ENCODE data around the gene SLC25A25.
"Not testable (repeated sequence)": the region's sequence is repeated elsewhere in the genome, so short reads cannot be mapped to it uniquely, and the experiment has no call there.

SLC25A25 gene

DNA sequence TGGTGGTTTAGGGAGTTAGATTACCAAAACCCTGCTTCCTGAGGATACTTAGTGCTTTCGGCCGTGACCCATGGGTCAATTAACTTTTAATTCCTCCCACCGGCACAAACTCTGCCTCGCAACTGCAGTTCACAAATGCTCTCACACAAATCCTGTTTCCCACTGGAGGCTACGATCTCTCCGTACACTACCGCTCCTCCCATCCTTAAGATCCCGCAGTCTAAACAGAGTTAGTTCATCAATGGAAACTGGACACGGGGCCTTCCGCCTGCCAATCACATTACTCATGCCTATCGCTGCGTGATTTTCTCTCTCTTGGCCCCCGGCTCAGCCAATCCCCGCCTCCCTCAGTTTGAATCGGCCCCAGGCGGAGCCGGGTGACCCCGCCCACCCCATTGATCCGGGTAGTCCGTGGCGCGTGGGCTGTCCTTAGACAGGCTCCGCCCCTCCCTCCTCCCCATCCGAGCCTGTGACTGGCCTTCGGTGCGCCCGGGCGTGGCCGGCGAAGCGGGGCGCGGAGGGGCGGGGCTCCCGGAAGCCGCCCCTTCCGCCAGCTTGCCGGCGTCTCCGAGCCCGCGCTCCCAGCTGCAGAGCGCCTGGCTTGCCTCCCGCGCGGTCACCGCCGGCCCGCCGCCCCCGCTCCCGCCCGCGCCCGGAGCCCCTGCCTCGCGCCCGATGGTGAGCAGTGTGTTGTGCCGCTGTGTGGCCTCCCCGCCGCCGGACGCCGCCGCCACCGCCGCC is at the start of gene SLC25A25:
Gene SLC25A25 (plus strand): TSS at position 588 of the 741 bp plus-strand sequence. CDS start 88 bp downstream, at position 676.
- DNase-seq, result peak; percentile 100

DNA sequence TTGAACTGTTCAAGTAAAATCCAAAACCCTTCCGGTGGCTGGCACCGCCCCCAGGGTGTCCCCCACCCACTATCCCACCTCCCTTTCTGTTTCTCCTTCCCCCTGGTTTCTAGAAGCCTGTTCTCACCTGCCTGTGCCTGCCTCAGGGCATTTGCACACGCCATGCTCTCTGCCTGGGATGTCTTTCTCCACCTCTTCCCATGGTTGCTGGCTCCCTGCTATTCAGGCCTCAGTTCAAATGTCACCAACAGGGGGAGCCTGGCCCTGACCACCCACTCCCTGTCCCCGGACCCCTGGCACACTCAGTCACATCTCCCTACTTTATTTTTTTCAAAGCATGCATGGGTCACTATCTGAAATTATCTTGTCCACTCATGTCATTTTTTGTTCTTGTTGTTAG is 47.3 kb upstream of the SLC25A25 start:
- no peak for DNase-seq

DNA sequence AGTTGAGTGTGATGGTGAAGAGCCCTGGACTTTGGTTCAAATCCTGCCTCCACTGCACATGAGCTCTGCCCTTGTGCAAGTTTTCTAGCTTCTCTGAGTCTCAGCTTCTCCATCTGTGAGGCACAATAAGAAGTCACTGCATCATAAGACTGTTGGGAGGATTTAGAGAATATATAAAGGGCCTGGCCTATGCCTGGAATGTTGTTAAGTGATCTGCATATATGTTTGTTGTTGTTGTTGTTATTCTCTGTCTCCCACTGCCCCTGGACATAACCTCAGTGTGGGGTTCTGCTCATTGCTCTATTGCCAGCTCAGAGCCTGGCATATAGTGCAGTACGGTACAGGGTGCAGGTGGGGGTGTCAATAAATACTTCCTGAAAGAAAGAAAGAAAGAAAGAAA is 46.9 kb upstream of the SLC25A25 start:
- DNase-seq, result no peak

DNA sequence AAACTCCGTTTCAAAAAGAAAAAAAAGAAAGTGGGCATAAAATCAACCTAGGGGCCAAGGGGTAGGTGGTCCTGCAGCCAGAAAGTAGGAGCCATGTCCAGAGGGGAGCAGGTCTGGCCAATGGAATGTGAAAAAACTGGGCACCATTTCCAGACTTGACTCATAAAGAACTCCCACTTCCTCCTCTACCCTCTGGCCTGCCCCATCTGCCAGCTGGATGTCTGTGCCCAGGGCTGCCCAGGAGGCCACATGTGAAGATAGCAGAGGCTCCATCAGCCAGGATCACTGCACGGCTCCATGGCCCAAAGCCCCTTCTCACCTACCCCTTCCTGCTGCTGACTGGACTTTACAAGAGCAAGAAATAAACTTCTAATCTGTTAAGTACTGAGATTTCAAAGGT is 45.1 kb upstream of the SLC25A25 start:
- no peak for DNase-seq

DNA sequence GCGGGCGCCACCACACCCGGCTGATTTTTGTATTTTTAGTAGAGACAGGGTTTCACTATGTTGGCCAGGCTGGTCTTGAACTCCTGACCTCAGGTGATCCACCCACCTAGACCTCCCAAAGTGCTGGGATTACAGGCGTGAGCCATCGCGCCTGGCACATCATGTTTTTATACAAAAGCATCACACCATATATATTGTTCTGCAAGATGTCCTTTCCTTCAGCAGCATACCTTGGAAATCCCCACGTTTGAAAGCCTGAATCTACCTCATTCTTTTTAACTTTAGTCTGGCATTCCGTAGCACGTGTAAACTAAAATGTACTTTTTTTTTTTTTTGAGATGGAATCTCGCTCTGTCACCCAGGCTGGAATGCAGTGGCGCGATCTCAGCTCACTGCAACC is 44.4 kb upstream of the SLC25A25 start:
- not testable (repeated sequence) for DNase-seq

DNA sequence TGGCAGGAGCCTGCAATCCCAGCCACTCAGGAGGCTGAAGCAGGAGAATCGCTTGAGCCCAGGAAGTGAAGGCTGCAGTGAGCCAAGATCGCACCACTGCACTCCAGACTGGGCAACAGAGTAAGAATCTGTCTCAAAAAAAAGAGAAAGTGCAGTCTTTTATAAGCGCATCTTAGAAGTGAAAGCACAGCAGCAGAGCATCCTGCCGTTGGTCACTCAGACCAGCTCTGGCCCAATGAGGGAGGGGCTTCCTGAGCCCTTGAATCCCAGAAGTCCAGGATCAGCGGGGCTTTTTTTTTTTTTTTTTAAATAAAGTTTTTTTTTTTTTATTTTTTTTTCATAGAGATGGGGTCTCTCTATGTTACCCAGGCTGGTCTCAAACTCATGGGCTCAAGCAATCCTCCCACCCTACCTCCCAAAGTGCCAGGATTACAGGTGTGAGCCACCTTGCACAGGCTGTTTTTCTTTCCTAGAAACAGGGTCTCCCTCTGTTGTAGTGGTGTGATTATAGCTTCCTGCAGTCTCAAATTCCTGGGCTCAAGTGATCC is 43.2 kb upstream of the SLC25A25 start:
- no peak for DNase-seq

DNA sequence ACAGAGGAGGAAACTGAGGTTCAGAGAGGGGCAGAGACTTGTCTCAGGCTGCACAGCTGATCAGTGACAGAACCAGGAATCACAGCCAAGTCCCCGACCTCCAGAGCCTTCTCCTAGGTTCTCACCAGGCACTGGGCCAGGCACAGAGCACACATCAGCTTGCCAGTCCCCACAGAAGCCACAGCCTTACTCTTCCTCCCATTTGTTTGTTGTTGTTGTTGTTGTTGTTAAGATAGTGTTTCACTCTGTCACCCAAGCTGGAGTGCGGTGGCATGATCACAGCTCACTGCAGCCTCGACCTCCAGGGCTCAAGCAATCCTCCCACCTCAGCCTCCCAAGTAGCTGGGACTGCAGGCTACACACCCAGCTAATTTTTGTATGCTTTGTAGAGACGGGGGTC is 42.3 kb upstream of the SLC25A25 start:
- DNase-seq, result peak; percentile 40

DNA sequence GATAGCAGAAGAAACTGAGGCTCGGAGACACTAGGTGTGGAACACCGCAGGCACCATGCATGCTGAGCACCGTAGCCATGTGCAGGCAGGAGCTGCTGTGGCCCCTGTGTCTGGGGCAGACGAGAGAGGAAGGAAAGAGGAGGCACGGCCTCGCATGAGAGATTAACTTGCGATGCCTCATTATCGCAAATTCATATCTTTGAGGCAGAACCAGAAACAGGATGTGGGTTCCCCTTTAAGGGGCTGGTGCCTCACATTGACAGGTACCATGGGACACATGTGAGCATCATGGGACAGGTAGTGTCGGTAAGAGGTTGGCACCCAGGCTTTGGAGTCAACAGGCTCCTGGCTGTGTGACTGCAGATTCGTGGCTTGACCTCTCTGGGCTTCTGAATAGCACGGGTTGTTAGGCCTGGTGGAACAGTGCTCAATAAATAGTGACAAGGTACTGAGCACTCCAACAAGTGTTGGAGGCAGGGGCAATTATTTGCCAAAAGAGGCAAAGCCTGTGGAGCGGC is 41.7 kb upstream of the SLC25A25 start:
- peak; percentile 88 for DNase-seq

DNA sequence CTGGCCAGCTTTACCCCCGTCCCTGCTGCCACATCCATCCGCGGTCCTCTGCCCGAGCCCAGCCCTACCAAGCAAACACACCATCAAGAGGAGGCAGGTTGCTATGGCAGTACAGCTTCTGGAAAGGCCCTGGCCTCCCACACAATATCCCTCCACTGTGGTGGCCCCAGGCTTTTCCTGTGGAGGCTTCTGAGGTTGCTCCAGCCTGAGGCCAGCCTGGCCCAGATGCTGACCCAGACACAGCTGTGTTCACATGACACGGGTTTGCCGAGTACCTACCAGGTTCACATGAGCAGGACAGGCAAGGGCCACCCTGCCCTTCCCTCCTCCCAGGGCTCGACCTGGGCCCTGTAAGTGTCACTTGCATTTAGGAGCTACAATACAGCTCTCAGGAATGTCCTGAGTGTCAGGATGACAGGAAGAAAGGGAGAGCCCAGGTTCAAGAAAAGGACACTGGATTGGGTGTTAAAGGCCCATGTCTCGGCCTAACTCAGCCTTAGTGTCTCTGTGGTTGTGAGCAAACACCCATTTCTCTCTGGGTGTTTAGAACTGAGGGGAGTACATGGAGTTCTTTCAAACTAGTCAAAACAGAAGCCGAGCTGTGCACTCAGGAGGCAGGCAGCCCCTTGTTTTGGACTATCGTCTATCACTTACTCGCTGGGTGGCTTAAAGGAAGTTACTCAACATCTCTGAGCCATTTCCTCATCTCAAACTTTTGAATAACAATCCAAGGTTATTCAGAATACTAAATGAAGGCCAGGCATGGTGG is 41.1 kb upstream of the SLC25A25 start:
- peak; percentile 86 for DNase-seq

DNA sequence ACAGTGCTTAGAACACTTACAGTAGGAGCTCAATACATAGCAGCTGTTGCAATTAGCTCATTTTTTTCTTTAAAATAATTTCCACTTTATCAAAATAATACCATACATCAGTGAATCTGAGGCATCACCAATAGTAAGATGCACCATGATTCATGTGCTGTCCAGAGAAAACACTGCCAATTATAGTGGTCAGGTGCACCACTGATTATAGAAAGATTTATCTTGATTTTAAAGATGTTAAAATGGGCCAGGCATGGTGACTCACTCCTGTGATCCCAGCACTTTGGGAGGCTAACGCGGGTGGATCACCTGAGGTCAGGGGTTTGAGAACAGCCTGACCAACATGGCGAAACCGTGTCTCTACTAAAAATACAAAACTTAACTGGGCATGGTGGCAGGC is 40.3 kb upstream of the SLC25A25 start:
- no peak for DNase-seq

DNA sequence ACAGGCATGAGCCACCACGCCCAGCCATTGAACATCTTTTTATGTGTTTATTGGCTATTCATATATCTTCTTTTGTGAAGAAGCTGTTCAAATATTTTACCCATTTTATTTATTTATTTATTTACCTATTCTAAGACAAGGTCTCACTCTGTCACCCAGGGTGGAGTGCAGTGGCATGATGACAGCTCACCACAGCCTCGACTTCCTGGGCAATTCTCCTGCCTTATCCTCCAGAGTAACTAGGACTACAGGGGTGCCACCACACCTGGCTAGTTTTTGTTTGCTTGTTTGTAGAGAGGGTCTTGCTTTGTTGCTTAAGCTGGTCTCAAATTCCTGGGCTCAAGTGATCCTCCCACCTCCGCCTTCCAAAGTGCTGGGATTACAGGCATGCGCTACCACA is 34.4 kb upstream of the SLC25A25 start:
- DNase-seq, result no peak

DNA sequence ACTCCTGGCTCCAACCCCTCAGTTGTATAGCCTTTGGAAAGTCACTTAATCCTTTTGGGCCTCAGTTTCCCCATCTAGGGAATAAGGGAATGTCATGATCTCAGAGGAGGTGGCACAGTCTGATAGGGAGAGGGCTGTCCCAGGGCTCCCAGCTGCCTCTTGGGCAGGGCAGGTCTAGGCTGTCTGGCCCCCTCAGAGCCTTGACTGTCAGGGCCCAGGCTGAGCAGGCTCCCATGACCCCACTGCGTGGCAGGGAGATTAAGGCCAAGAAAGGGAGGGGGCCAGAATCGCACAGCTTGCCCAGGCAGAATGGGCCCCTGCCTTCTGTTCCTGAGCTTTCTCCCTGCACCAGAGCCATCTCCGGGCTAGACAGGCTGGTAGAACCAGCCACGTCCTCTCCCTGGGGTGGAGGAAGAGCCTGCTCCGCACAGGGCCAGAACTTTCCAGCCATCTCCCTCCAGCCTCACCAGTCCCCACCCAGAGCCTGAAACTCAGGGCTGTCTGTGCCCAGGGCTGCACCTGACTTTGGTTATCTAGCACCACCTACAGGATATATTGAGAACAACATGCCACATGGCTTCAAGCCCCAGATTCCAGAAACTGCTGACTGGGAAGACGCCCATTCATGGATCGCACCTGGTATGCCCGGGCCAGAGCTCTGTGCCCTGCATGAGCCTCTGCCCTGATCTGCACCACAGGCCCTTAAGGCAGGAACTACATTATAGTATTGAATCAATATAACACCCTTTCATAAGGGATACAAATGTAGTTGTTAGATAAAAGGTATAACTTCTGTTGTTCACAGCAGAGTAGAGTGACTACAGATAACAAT is 33.0 kb upstream of the SLC25A25 start:
- peak; percentile 88 for DNase-seq

DNA sequence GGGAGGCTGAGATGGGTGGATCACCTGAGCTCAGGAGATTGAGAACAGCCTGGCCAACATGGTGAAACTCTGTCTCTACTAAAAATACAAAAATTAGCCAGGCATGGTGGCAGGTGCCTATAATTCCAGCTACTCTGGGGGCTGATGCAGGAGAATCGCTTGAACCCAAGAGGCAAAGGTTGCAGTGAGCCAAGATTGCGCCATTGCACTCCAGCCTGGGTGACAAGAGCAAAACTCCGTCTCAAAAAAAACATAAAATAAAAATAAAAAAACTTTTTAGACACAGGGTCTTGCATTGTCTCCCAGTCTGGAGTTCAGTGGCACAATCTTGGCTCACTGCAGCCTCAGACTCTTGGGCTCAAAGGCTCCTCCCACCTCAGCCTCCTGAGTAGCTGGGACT is 31.5 kb upstream of the SLC25A25 start:
- DNase-seq, result not testable (repeated sequence)

DNA sequence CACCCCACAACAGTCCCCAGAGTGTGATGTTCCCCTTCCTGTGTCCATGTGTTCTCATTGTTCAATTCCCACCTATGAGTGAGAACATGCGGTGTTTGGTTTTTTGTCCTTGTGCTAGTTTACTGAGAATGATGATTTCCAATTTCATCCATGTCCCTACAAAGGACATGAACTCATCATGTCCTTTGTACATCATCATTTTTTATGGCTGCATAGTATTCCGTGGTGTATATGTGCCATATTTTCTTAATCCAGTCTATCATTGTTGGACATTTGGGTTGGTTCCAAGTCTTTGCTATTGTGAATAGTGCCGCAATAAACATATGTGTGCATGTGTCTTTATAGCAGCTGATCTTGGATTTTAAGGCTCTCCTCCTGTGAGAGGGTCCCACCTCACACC is 27.2 kb upstream of the SLC25A25 start:
- DNase-seq, result not testable (repeated sequence)

DNA sequence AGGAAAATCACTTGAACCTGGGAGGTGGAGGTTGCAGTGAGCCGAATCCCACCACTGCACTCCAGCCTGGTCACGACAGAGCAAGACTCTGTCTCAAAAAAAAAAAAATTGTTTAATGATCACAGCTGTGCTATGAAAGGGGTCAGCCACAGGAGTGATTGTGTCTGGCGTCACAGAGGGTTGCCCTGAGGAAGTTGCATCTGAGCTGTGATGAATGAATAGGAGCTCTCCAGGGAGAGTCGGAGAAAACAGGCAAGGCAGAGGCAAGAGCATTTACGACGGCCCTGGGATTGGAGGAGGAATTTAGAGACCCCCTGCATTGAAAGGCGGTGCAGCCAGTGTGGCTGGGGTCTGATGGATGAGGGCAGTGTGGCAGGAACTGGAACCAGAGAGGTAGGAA is 26.0 kb upstream of the SLC25A25 start:
- no peak for DNase-seq

DNA sequence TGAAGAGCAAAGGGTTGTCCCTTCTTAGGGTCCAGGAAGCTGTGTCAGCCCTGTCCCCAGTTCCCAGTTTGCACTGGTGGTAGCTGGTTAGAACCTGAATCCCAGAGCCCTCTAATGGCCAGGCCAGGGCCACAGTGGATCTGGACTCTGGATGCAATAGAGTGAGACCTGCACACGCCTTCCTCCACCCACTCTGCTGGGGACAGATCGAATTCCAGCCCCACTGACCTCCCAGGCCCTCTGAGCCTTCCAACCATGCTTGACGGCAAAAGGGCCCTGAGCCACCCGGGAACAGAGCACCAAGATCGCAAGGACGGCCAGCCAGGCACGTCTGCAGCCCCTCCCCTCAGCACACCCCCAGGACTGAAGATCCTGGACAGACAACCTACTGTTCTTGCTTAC is 24.6 kb upstream of the SLC25A25 start:
- no peak for DNase-seq

DNA sequence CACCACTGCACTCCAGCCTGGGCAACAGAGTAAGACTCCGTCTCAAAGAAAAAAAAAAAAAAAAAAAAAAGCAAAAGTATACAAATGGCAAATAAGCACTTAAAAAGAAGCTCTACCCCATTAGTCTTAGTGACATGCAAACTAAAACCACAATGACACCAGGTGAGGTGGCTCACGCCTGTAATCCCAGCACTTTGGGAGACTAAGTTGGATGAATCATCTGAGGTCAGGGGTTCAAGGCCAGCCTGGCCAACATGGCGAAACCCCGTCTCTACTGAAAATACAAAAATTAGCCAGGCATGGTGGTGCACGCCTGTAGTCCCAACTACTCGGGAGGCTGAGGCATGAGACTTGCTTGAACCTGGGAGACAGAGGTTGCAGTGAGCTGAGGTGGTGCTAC is 22.6 kb upstream of the SLC25A25 start:
- DNase-seq, result not testable (repeated sequence)

DNA sequence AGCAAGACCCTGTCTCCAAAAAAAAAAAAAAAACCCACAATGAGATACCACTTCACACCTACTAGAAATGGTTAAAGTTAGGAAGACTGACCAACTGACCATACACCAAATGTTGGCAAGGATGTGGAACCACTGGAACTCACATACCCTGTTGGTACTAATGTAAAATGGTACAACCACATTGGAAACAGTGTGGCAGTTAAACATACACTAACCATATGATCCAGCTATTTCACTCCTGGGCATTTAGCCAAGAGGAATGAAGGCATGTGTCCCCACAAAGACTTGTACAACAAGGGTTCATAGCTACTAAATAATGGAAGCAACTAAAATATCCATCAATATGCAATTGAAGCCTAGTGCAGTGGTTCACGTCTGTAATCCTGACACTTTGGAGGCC is 22.2 kb upstream of the SLC25A25 start:
- DNase-seq, result no peak

DNA sequence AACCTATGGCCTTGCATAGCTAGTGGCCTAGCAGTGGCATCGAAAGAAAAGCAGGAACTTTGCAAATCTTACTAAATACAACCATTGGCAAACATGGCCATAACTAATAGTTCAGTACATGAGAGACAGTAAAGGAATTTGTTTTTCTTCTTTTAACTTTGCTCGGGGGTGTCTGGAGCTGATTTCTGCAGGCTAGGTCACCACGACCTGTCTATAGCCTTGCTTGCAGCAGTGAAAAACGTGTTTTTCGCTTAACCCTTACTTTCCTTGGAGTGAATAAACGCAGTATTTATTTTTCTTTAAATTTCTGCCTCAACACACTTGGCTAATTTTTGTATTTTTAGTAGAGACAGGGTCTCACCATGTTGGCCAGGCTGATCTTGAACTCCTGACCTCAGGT is 20.8 kb upstream of the SLC25A25 start:
- DNase-seq, result no peak

DNA sequence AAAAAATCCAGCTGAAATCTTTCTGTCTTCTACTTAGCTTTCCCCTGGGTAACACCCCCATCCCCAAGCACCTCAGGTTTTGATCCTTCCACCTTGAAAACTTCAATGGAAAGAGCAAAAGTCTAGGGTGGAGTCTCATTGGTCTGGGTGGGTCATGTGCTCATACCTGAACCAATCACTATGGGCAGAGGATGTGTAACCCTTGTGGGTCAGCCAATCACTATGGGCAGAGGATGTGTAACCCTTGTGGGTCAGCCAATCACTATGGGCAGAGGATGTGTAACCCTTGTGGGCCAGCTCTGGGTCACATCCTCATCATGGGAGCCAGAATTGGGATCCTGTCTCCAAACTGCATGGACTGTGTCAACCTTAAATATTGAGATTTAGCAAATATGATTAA is 19.4 kb upstream of the SLC25A25 start:
- DNase-seq, result no peak

DNA sequence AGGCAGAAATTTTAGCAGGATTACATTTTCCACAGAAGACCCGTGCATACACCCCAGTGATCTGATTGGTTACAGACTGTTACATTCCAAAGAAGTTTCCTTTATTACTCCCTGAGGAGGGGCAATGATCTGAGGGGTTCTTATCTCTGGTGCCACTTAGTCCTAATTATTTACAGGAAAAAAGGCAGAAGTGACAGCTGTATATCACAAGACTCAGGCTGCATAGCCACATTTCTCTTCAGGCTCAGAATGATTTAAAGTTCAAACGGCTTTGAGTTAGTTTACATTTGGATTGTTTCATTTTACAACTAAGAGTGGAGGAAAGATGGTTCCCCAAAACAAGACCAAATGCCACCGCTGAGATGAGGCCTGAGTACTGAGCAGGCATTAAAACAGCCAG is 18.2 kb upstream of the SLC25A25 start:
- DNase-seq, result no peak

DNA sequence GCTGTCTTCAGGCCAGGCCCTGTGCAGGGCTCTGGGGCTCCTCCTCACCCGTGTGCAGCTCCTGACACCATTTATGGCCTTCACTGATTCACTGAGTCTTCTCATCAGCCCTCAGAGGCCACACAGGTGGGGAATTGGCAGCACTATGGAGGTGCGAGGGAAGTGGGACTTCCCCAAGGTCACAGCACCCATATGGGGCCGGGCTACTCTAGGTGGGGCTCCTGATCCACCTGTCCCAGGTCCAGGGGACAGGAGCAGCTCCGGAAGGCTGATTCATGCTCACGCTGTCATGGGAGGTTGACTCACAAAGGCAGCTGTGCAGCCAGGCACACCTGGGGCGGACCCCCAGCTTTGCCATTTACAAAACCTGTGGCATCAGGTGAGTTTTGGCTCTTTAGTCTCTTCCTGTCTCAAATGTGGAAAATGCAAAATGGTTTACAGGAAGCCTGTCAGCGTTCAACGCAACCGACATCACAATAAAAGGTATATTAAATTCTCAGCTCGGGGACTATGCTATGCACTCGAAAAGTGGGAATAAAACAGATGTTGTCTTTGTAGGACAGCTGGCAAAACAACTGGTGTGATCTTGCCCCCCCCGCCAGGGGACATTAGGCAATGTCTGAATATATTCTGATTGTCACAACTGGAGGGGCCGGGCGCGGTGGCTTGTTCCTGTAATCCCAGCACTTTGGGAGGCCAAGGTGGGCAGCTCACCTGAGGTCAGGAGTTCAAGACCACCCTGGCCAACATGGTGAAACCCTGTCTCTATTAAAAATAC is 15.9 kb upstream of the SLC25A25 start:
- DNase-seq, result no peak

Data from activated CD4-positive, alpha-beta T cell treated with anti-CD3 and anti-CD28 coated beads, Interleukin-2, Interleukin-6, amounts not matched to agents 100 ng/mL and 50 ng/mL, durations not matched to agents 16 hours and 8 hours (primary cell).